ENCODE measurements around the gene CBLB.

CBLB gene

GRCh38 chr3:105674437-105675065 is 194.3 kb downstream of the CBLB start (continued):
- TF ChIP-seq ZNF704 (tag by site-specific recombination; IDR thresholded peaks at IDR 0.05) (no peak), KLF7 (tag by site-specific recombination; IDR thresholded peaks at IDR 0.05; ENCODE audit: borderline replicate concordance) (no peak), ZNF518A (tag by site-specific recombination; conservative IDR thresholded peaks at IDR 0.05; ENCODE audit: low read depth) (no peak), YY1 (tag by site-specific recombination; IDR thresholded peaks at IDR 0.05) (no peak), ZNF214 (tag by site-specific recombination; IDR thresholded peaks at IDR 0.05; ENCODE audit: borderline replicate concordance) (no peak), ZNF621 (tag by site-specific recombination; IDR thresholded peaks at IDR 0.05) (no peak)

GRCh38 chr3:105672996-105673395 is 195.8 kb downstream of the CBLB start:
- ChIA-PET POLR2A (no interaction called here), CTCF (no interaction called here)
- Histone ChIP-seq H3K9me3 (ENCODE audit: control insufficient read depth, insufficient read depth, low read depth, low read length) (no peaks in the 10 kb centered on the region), H3K4me1 (ENCODE audit: control insufficient read depth, insufficient read depth, low read length) (no peaks in the 10 kb centered on the region), H3K27ac (ENCODE audit: extremely low read depth, low read depth, low read length) (no peak overlapping the region), H3K4me3 (ENCODE audit: low read depth, low read length) (no peak overlapping the region), H3K36me3 (ENCODE audit: control insufficient read depth in 2 of 2, insufficient read depth in 1 of 2, low read length in 2 of 2) (peaks cover 0 to 5% of the 10 kb centered on the region in 2 experiments; a peak in 1 of 3 replicates)
- no peak for TF ChIP-seq ZNF37A (tag by site-specific recombination; IDR thresholded peaks at IDR 0.05)
- no peak for TF ChIP-seq ZNF544 (tag by site-specific recombination; IDR thresholded peaks at IDR 0.05)
- no peak for TF ChIP-seq EGR2 (tag by site-specific recombination; IDR thresholded peaks at IDR 0.05; ENCODE audit: low read depth)
- no peak for TF ChIP-seq ZNF449 (tag by site-specific recombination; IDR thresholded peaks at IDR 0.05)

- Histone ChIP-seq H3K9me3 (ENCODE audit: control insufficient read depth, insufficient read depth, low read depth, low read length) (no peaks in the 10 kb centered on the region), H3K36me3 (ENCODE audit: control insufficient read depth in 2 of 2, insufficient read depth in 1 of 2, low read length in 2 of 2) (peaks cover 0 to 7% of the 10 kb centered on the region in 2 experiments; a peak in 1 of 3 replicates), H3K4me1 (ENCODE audit: control insufficient read depth, insufficient read depth, low read length) (no peaks in the 10 kb centered on the region), H3K4me3 (ENCODE audit: low read depth, low read length) (no peak overlapping the region), H3K27ac (ENCODE audit: extremely low read depth, low read depth, low read length) (no peak overlapping the region)
- CTCF ChIA-PET = no interaction called here
- POLR2A ChIA-PET = no interaction called here
- no peak for TF ChIP-seq ZNF548 (tag by site-specific recombination; IDR thresholded peaks at IDR 0.05)
- TF ChIP-seq REST (tag by site-specific recombination; IDR thresholded peaks at IDR 0.05) = no peak
- no peak for TF ChIP-seq PRDM2 (tag by site-specific recombination; IDR thresholded peaks at IDR 0.05; ENCODE audit: borderline replicate concordance)
- no peak for TF ChIP-seq ZNF791 (tag by site-specific recombination; IDR thresholded peaks at IDR 0.05)
These were observed 206.5 kb downstream of the CBLB start for GRCh38 chr3:105662306-105662705.

All from HEK293 (cell line).